Transverse colon (tissue), 4 donors: ENCODE measurements around the gene PCBP3.

Experiments
- CTCF ChIP-seq, 5 experiments: fragments of 200-600 bp in 3 of 5; fragments of 450-650 bp in 2 of 5; sonication (generic) in 3 of 5; IDR thresholded peaks; 1 replicate in 2 of 5; 2 replicates in 3 of 5; pipeline ENCODE4 v1.5.1; 2016 to 2017; ENCODE audit warnings: antibody characterized with exemption in 5 of 5, inconsistent platforms in 3 of 5, mild to moderate bottlenecking in 2 of 5, moderate library complexity in 1 of 5
- POLR2A ChIP-seq: fragments of 450-650 bp; IDR thresholded peaks from one replicate; pipeline ENCODE4 v1.6.1; 2016; ENCODE audit warnings: antibody characterized with exemption, mild to moderate bottlenecking, moderate library complexity
- POLR2AphosphoS5 ChIP-seq, 3 donors: sonication (generic); formaldehyde crosslinking; IDR thresholded peaks; one replicate each; pipeline ENCODE4 v1.6.1; 2016; ENCODE audit warnings: antibody characterized with exemption in 3 of 3

- TF ChIP-seq POLR2AphosphoS5 (IDR thresholded peaks at IDR 0.05) (no peak), POLR2A (no peak), CTCF (IDR thresholded peaks at IDR 0.05) (no peak)
These were observed 201.7 kb downstream of the PCBP3 start for GRCh38 chr21:45845063-45845769.
